Measurements from ENCODE around the gene HSPA2. TPM values are rescaled to one million over a fixed set of nuclear protein-coding genes. Genes with fewer than 3 reads are reported as not detected.

The HSPA2 gene
- total RNA-seq (2022; extraction: Qiagen RNA extraction) = 31.4 to 37.2 TPM (median 32.7 TPM) in 5 replicates

DNA sequence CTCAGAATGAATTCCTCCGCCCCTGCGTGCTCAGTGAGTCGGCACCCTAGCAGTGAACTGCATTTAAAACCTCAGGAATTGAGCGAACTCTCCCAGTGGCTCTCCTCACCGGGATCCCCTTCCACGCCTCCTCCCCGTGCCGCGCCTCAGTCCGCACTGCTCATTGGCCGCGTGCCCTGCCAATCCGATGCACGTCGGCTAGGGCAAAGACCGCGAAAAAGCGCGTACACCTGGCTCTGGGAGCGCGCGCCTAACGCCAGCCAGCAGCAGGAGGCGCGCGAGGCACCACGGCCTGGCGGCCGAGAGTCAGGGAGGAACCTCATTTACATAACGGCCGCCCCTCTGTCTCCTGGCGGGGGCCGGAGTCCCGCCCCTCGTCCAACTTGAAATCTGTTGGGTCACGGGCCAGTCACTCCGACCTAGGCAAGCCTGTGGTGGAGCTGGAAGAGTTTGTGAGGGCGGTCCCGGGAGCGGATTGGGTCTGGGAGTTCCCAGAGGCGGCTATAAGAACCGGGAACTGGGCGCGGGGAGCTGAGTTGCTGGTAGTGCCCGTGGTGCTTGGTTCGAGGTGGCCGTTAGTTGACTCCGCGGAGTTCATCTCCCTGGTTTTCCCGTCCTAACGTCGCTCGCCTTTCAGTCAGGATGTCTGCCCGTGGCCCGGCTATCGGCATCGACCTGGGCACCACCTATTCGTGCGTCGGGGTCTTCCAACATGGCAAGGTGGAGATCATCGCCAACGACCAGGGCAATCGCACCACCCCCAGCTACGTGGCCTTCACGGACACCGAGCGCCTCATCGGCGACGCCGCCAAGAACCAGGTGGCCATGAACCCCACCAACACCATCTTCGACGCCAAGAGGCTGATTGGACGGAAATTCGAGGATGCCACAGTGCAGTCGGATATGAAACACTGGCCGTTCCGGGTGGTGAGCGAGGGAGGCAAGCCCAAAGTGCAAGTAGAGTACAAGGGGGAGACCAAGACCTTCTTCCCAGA, at the start of gene HSPA2:
TSS of gene HSPA2 (plus strand) at position 534 of the 995 bp plus-strand sequence. CDS start at position 643, 109 bp downstream.

GRCh38 chr14:64503434-64504309, 36.9 kb upstream of the HSPA2 start, which contains the start of gene ZBTB25:
ZBTB25 (minus strand) TSS chr14:64503838; CDS start chr14:64490533, 13,305 bp downstream.

DNA sequence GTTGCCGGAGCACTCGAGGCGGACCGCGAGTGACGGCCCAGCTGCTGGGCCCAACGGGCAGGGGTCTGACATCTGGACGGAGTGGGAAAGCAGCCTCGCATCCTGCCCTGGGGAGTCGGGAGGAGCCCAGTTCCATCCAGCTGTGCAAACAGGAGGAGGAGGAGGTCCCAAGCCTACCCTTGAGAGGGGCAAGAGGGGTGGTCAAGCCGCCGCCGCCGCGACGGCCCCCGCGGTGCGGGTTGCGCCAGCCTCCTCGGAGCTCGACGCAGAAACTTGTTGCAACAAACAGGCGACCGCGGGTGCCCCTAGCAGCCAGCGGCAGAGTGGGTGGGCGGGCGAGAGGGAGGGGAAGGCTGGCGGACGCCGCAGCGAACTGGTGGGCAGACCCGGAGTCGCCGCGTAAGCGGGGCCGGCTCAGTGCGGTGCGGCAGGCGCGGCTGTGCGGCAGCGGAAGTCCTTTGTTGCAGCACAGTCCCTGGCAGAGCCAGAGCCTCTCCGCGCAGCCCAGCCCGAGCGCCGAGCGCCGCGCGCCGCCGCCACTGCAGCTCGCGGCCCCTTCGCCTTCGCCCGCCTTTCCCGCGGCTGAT, 36.1 kb upstream of the HSPA2 start, which contains the start of gene ZBTB1:
TSS of gene ZBTB1 (plus strand) at position 461 of the 587 bp plus-strand sequence. CDS start 16,735 bp downstream, outside the sequence.

DNA sequence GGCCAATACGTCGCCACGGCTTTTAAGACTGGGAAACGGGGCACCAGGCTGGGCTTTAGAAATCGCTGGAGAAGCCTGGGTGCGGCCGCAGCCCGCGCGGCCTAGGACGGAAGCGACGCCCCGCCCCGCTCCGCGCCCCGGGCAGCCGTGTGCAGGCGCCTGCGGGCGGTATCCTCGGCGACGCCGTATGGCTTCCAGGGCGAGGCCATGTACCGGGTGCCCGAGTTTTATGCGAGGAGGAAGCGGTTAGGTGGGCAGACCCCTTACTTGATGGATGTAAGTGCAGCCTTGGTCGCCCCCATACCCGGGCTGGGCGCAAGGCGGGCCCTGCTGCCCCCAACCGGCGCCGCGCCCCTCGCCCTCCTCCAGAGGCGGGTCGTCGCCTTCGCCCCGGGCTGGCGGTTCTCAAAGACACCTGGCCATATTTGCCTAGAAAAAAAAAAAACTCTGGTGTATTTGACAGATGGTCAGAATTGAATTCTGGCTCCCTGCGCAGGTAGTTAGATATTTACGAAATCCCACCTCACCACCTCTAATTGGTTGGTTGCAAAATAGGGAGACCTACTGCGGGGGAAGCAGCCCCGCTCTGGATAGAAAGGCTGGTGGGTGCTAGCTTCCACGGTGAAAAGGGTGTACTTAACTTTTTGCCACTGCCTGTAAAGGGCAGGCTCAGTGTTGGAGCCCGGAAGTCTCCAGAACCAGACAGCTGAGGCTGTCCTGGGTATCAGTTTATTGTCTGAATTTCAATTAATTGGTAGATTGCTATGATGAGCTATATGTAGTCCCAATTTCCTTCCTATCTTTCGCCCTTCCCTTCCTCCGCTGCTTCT, 9.5 kb downstream of the HSPA2 start, which contains the start of gene PPP1R36:
TSS of gene PPP1R36 (plus strand) at position 171 of the 830 bp plus-strand sequence. CDS start at position 208, 37 bp downstream.

Other genes starting within 250 kb of the HSPA2 start
- 0.05 to 0.20 TPM (median 0.06 TPM) in 5 replicates for gene ESR2, start 246.4 kb upstream of the HSPA2 start, total RNA-seq (2022; extraction: Qiagen RNA extraction)
- 104 to 117 TPM (median 111 TPM) in 5 replicates for gene MTHFD1, start 152.4 kb upstream of the HSPA2 start, total RNA-seq (2022; extraction: Qiagen RNA extraction)
- 0.35 to 0.46 TPM (median 0.41 TPM) in 5 replicates for gene AKAP5, start 75.2 kb upstream of the HSPA2 start, total RNA-seq (2022; extraction: Qiagen RNA extraction)
- 4.2 to 6.8 TPM (median 5.6 TPM) in 5 replicates for gene ZBTB25, start 36.9 kb upstream of the HSPA2 start, total RNA-seq (2022; extraction: Qiagen RNA extraction)
- 20.4 to 23.8 TPM (median 21.8 TPM) in 5 replicates for gene ZBTB1, start 36.0 kb upstream of the HSPA2 start, total RNA-seq (2022; extraction: Qiagen RNA extraction)
- gene PPP1R36, start 9.2 kb downstream of the HSPA2 start, total RNA-seq (2022; extraction: Qiagen RNA extraction) = 0.20 to 0.45 TPM (median 0.30 TPM) in 5 replicates
- 18.2 to 32.7 TPM (median 28.5 TPM) in 5 replicates for gene PLEKHG3, start 163.7 kb downstream of the HSPA2 start, total RNA-seq (2022; extraction: Qiagen RNA extraction)